RCC 7860 (cell line): ENCODE data around the gene SLC44A4.
"Not testable (repeated sequence)": the region's sequence is repeated elsewhere in the genome, so short reads cannot be mapped to it uniquely, and the experiment has no call there.

Source experiments
- DNase-seq: peaks from one replicate; pipeline ENCODE4 v3.0.0-alpha.2; 2015; ENCODE audit warnings: low spot score
- FAIRE-seq: peaks from 2 replicates; lab custom pipeline; 2012; peaks lifted over from hg19 to GRCh38; lab: Jason Lieb, UNC

The SLC44A4 gene

GRCh38 chr6:31831350-31832215, 47.2 kb downstream of the SLC44A4 start:
- DNase-seq (no peak), FAIRE-seq (no peak)

GRCh38 chr6:31830886-31831335, 47.9 kb downstream of the SLC44A4 start:
- DNase-seq (no peak), FAIRE-seq (no peak)

GRCh38 chr6:31829633-31830283, 49.0 kb downstream of the SLC44A4 start:
- peak; percentile 19 for DNase-seq
- FAIRE-seq = peak; percentile 43

- FAIRE-seq (peak; percentile 92), DNase-seq (peak; percentile 99)
These were observed 51.3 kb downstream of the SLC44A4 start, which contains the start of gene HSPA1B for GRCh38 chr6:31827286-31828079. Gene HSPA1B, plus strand, starts transcription at chr6:31827738. Its CDS starts 213 bp downstream, at chr6:31827951.

GRCh38 chr6:31826793-31827285, 52.0 kb downstream of the SLC44A4 start:
- no peak for FAIRE-seq
- no peak for DNase-seq

GRCh38 chr6:31825553-31825952, 53.2 kb downstream of the SLC44A4 start:
- no peak for DNase-seq
- FAIRE-seq = no peak

- DNase-seq, FAIRE-seq: not testable (repeated sequence)
These were observed 55.1 kb downstream of the SLC44A4 start for GRCh38 chr6:31823592-31824196.

- no peak for FAIRE-seq
- DNase-seq = peak; percentile 79
These were observed 56.6 kb downstream of the SLC44A4 start for GRCh38 chr6:31822036-31822821.

- DNase-seq = no peak
- FAIRE-seq = no peak
These were observed 57.3 kb downstream of the SLC44A4 start for GRCh38 chr6:31821301-31822035.

GRCh38 chr6:31820399-31820798, 58.4 kb downstream of the SLC44A4 start:
- FAIRE-seq, DNase-seq: not testable (repeated sequence)

- FAIRE-seq = no peak
- DNase-seq = no peak
These were observed 58.9 kb downstream of the SLC44A4 start for GRCh38 chr6:31819871-31820299.

- DNase-seq = not testable (repeated sequence)
These were observed 60.8 kb downstream of the SLC44A4 start for GRCh38 chr6:31817929-31818511.

GRCh38 chr6:31817133-31817928, 61.5 kb downstream of the SLC44A4 start:
- not testable (repeated sequence) for DNase-seq, FAIRE-seq

More at GRCh38 chr6:31817929-31818511, 60.8 kb downstream of the SLC44A4 start:
- FAIRE-seq = not testable (repeated sequence)

- DNase-seq (peak; percentile 73), FAIRE-seq (no peak)
These were observed 63.6 kb downstream of the SLC44A4 start, which contains the start of the genes HSPA1A and HSPA1L for GRCh38 chr6:31815025-31815838. Gene HSPA1A, plus strand, starts transcription at chr6:31815543. Its CDS starts 214 bp downstream, at chr6:31815757. Gene HSPA1L, minus strand, starts transcription at chr6:31815283. Its CDS starts 3,311 bp downstream, at chr6:31811972.

- DNase-seq (peak; percentile 72), FAIRE-seq (no peak)
These were observed 64.1 kb downstream of the SLC44A4 start for GRCh38 chr6:31814677-31815024.

- DNase-seq (no peak), FAIRE-seq (no peak)
These were observed 65.3 kb downstream of the SLC44A4 start for GRCh38 chr6:31813465-31813849.
